PC-9 (cell line): ENCODE results near the gene CCDC91. TPM values are rescaled to one million over a fixed set of nuclear protein-coding genes. Genes with fewer than 3 reads are reported as not detected.

Experiments
- BruUV-seq: library from RNA; stranded (reverse); fragments of 400-500 nt; replicated peaks from 2 replicates; lab custom pipeline; 2021; lab: Mats Ljungman, UMichigan
- CTCF ChIA-PET: fragments of 300-600 bp; sonication (Branson Sonifier 250); formaldehyde crosslinking; loops from one replicate; lab custom pipeline; 2022; ENCODE audit warnings: antibody characterized with exemption; lab: Charles Lee
- POLR2A ChIA-PET: fragments of 300-600 bp; sonication (Branson Sonifier 250); formaldehyde crosslinking; loops from one replicate; lab custom pipeline; 2022; ENCODE audit warnings: antibody characterized with exemption; ENCODE audit not compliant: unreplicated experiment; lab: Charles Lee
- DNase-seq, 2 experiments: peaks; one replicate each; pipeline versions ENCODE4 v3.0.0 to v3.0.0-alpha.2; 2015 to 2022; ENCODE audit warnings: mixed read lengths in 1 of 2
- H2AFZ ChIP-seq: fragments of 200-600 bp; sonication (generic); 2 replicates; pipeline ENCODE4 v1.8.1; 2017; ENCODE audit warnings: antibody characterized with exemption
- H3F3A ChIP-seq: fragments of 200-600 bp; sonication (generic); 2 replicates; pipeline ENCODE4 v1.8.1; 2017; ENCODE audit warnings: antibody characterized with exemption, mild to moderate bottlenecking, low read depth; ENCODE audit not compliant: insufficient read depth
- H3K27ac ChIP-seq: fragments of 200-600 bp; sonication (generic); 2 replicates; pipeline ENCODE4 v1.6.1; 2016; ENCODE audit warnings: mixed run types
- H3K27me3 ChIP-seq: fragments of 200-600 bp; sonication (generic); 2 replicates; pipeline ENCODE4 v1.6.1; 2016; ENCODE audit warnings: low read depth, mixed run types; ENCODE audit not compliant: insufficient read depth
- H3K36me3 ChIP-seq: fragments of 200-600 bp; sonication (generic); 2 replicates; pipeline ENCODE4 v1.6.1; 2016; ENCODE audit warnings: low read depth, mixed run types
- H3K4me1 ChIP-seq: fragments of 200-600 bp; sonication (generic); replicated peaks from 2 replicates; pipeline ENCODE4 v1.6.1; 2016; ENCODE audit warnings: mixed run types; ENCODE audit not compliant: insufficient read depth
- H3K4me2 ChIP-seq: fragments of 200-600 bp; sonication (generic); 2 replicates; pipeline ENCODE4 v1.6.1; 2017; ENCODE audit warnings: mixed run types
- H3K4me3 ChIP-seq: fragments of 200-600 bp; sonication (generic); 2 replicates; pipeline ENCODE4 v1.6.1; 2016; ENCODE audit warnings: mixed run types
- H3K79me2 ChIP-seq: fragments of 200-600 bp; sonication (generic); 2 replicates; pipeline ENCODE4 v1.6.1; 2017; ENCODE audit warnings: low read depth, mixed run types
- H3K9me2 ChIP-seq: fragments of 200-600 bp; sonication (generic); 2 replicates; pipeline ENCODE4 v1.8.1; 2017; ENCODE audit warnings: mild to moderate bottlenecking; ENCODE audit not compliant: insufficient read depth
- H3K9me3 ChIP-seq: fragments of 200-600 bp; sonication (generic); 2 replicates; pipeline ENCODE4 v1.8.1; 2016; ENCODE audit warnings: low read depth; ENCODE audit not compliant: insufficient read depth
- H4K20me1 ChIP-seq: fragments of 200-600 bp; sonication (generic); 2 replicates; pipeline ENCODE4 v1.8.1; 2017; ENCODE audit not compliant: insufficient read depth
- EZH2 ChIP-seq: fragments of 200-600 bp; sonication (generic); IDR thresholded peaks from 2 replicates; pipeline ENCODE4 v1.8.0; 2017; ENCODE audit warnings: antibody characterized with exemption, low read depth
- intact Hi-C: fragments of 100-400 bp; cut with micrococcal nuclease; formaldehyde crosslinking; loops from one replicate; pipeline ENCODE4 v1.10.0; 2022; ENCODE audit not compliant: unreplicated experiment
- total RNA-seq: library from RNA; stranded (reverse); gene quantifications from 2 replicates; pipeline ENCODE4 v1.2.3, GENCODE V29; 2021
- TF ChIP-seq, protein P1 (sequence below): fragments of 200-600 bp; sonication (generic); conservative IDR thresholded peaks from 2 replicates; pipeline ENCODE4 v1.6.1; 2017; ENCODE audit warnings: mixed run types, antibody characterized with exemption, mild to moderate bottlenecking, moderate library complexity

CCDC91 gene
- total RNA-seq, 1 experiment from 2014 or later: 38.9 TPM

DNA sequence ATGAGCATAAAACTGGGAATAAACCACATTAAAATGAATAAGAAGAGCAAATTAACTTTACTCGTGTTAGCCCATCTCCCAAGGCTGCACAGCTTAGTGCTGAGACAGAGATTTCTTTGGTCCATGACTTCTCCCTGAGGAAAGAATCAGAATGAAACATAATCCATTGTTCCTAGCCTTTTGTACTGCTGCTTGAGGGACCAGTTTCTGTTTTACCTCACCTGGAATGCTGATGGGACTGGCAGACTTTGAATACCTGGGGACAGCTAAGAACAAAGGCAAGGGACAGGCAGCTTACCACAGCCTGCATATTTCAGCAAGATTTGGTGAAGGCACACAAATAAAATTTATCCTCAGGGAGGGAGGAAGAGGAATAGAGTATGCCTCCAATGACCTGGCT, 401.6 kb downstream of the CCDC91 start:
- ChIA-PET POLR2A (no interaction called here), CTCF (no interaction called here)
- BruUV-seq: no TSS peak

More for the DNA sequence above, 401.6 kb downstream of the CCDC91 start:
- no peaks in the 10 kb centered on the region for H3K79me2 ChIP-seq
- 0 out of 2 replicates have a peak, but pooled peaks cover 3% of the 10 kb centered on the region for H3K9me2 ChIP-seq
- no peak overlapping the region for H3K4me2 ChIP-seq
- H4K20me1 ChIP-seq: no peaks in the 10 kb centered on the region
- intact Hi-C loops: no loop called here
- no peak for DNase-seq
- no peak overlapping the region for H3K4me3 ChIP-seq
- H3K9me3 ChIP-seq: peaks cover 6% of the 10 kb centered on the region; the same call in 1 of the 2 replicates
- no peaks in the 10 kb centered on the region for H3F3A ChIP-seq
- no peaks in the 10 kb centered on the region for H3K4me1 ChIP-seq
- no peak for TF ChIP-seq EZH2
- TF ChIP-seq, protein P1, sequence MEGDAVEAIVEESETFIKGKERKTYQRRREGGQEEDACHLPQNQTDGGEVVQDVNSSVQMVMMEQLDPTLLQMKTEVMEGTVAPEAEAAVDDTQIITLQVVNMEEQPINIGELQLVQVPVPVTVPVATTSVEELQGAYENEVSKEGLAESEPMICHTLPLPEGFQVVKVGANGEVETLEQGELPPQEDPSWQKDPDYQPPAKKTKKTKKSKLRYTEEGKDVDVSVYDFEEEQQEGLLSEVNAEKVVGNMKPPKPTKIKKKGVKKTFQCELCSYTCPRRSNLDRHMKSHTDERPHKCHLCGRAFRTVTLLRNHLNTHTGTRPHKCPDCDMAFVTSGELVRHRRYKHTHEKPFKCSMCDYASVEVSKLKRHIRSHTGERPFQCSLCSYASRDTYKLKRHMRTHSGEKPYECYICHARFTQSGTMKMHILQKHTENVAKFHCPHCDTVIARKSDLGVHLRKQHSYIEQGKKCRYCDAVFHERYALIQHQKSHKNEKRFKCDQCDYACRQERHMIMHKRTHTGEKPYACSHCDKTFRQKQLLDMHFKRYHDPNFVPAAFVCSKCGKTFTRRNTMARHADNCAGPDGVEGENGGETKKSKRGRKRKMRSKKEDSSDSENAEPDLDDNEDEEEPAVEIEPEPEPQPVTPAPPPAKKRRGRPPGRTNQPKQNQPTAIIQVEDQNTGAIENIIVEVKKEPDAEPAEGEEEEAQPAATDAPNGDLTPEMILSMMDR: no peak
- no peak overlapping the region for H2AFZ ChIP-seq
- no peaks in the 10 kb centered on the region for H3K27me3 ChIP-seq
- no peak overlapping the region for H3K27ac ChIP-seq
- no peaks in the 10 kb centered on the region for H3K36me3 ChIP-seq

Other genes starting within 250 kb of the CCDC91 start
- 1.6 and 1.9 TPM in 2 replicates for gene PTHLH, start 217.7 kb upstream of the CCDC91 start, total RNA-seq